ENCODE measurements around the gene TAPBPL. TPM values are rescaled to one million over a fixed set of nuclear protein-coding genes. Genes with fewer than 3 reads are reported as not detected.

Gene TAPBPL
- total and polyA plus RNA-seq, 2 of the 4 experiments (the other 2 are of a cell fraction): 3.4 to 12.1 TPM

DNA sequence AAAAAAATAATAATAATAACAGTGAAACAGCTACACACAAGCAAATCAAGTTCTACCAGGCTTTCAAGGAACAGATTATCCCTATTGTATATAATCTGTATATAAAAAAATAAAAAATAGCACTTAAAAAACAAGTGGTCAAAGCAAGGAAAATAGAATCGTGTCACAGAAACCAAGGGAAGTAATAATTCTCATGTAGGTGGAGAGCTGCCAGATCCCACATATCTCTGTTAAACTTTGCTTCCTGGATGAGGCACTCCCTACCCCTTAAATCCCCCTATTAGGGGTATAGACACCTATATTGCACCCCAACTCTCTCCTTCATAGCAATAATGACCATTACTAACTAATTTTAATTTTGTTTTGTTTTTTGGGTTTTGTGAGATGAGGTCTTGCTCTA, 11.5 kb upstream of the TAPBPL start:
- Histone ChIP-seq H4K8ac (ENCODE audit: low read depth in 2 of 2, low read length in 2 of 2) (no peak overlapping the region), H3K4me3 (ENCODE audit: insufficient read depth, low read depth, low read length) (no peak overlapping the region), H3K9me1 (ENCODE audit: insufficient read depth, low read length) (peaks cover 8% of the 10 kb centered on the region; the same call in 1 of the 2 replicates), H3K4me1 (ENCODE audit: control insufficient read depth, insufficient read depth, low read length) (peaks cover 2% of the 10 kb centered on the region; the same call in 1 of the 2 replicates), H4K20me1 (ENCODE audit: insufficient read depth, low read length) (no peaks in the 10 kb centered on the region), H4K91ac (ENCODE audit: insufficient read depth, low read depth, low read length) (no peak overlapping the region), H3K23ac (ENCODE audit: low read depth, low read length) (no peak overlapping the region), H2BK20ac (ENCODE audit: low read depth, low read length) (no peak overlapping the region), H2AFZ (replicated peaks; ENCODE audit: low read length, poor library complexity) (no peak overlapping the region), H3K4me2 (ENCODE audit: low read depth, low read length) (no peak overlapping the region), H3K56ac (ENCODE audit: extremely low read depth, insufficient read depth, low read length) (no peak overlapping the region), H3K4ac (ENCODE audit: low read depth, low read length) (no peak overlapping the region), H3K9me3 (ENCODE audit: control insufficient read depth, insufficient read depth, low read length) (no peaks in the 10 kb centered on the region), H4K5ac (ENCODE audit: low read depth, low read length) (no peak overlapping the region), H2BK120ac (ENCODE audit: low read depth, low read length) (no peak overlapping the region), H3K9ac (ENCODE audit: low read depth, low read length) (no peak overlapping the region), H3K27ac (ENCODE audit: insufficient read depth, low read length) (no peak overlapping the region), H3K14ac (replicated peaks; ENCODE audit: low read depth, low read length) (no peak overlapping the region), H3K36me3 (ENCODE audit: control insufficient read depth, insufficient read depth, low read length) (peaks cover 10% of the 10 kb centered on the region), H2BK5ac (ENCODE audit: low read depth, low read length, poor library complexity, severe bottlenecking) (no peak overlapping the region), H2AK5ac (ENCODE audit: low read depth, low read length) (no peak overlapping the region), H2AK9ac (replicated peaks; ENCODE audit: low read depth, low read length, poor library complexity) (no peak overlapping the region), H3K79me1 (ENCODE audit: low read depth in 1 of 2, low read length in 2 of 2) (no peaks in the 10 kb centered on the region), H3K18ac (ENCODE audit: low read depth, low read length) (no peak overlapping the region), H2BK15ac (ENCODE audit: low read depth, low read length) (no peak overlapping the region), H3K27me3 (ENCODE audit: control insufficient read depth, insufficient read depth, low read length) (no peaks in the 10 kb centered on the region)
- no peak for TF ChIP-seq NFE2L2 (IDR thresholded peaks at IDR 0.05; ENCODE audit: low read depth, low read length)
- no peak for TF ChIP-seq CEBPB (IDR thresholded peaks at IDR 0.05; ENCODE audit: low read depth, low read length)
- TF ChIP-seq SMC3 (IDR thresholded peaks at IDR 0.05; ENCODE audit: low read depth, low read length): no peak
- TF ChIP-seq BHLHE40 (IDR thresholded peaks at IDR 0.05; ENCODE audit: low read depth, low read length): no peak
- no peak for TF ChIP-seq MAZ (IDR thresholded peaks at IDR 0.05; ENCODE audit: borderline replicate concordance, low read depth, low read length)
- TF ChIP-seq MXI1 (IDR thresholded peaks at IDR 0.05; ENCODE audit: borderline replicate concordance, low read depth, low read length): no peak
- no peak for TF ChIP-seq RFX5 (IDR thresholded peaks at IDR 0.05; ENCODE audit: low read depth, low read length)
- TF ChIP-seq POLR2A (IDR thresholded peaks at IDR 0.05; ENCODE audit: low read depth, low read length): no peak
- TF ChIP-seq RCOR1 (IDR thresholded peaks at IDR 0.05; ENCODE audit: insufficient replicate concordance, low read length): no peak
- TF ChIP-seq, protein P1, sequence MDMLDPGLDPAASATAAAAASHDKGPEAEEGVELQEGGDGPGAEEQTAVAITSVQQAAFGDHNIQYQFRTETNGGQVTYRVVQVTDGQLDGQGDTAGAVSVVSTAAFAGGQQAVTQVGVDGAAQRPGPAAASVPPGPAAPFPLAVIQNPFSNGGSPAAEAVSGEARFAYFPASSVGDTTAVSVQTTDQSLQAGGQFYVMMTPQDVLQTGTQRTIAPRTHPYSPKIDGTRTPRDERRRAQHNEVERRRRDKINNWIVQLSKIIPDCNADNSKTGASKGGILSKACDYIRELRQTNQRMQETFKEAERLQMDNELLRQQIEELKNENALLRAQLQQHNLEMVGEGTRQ (IDR thresholded peaks at IDR 0.05; ENCODE audit: low read depth, low read length): no peak
- TF ChIP-seq FOS (IDR thresholded peaks at IDR 0.05; ENCODE audit: low read depth, low read length): no peak
- TF ChIP-seq, protein P2, sequence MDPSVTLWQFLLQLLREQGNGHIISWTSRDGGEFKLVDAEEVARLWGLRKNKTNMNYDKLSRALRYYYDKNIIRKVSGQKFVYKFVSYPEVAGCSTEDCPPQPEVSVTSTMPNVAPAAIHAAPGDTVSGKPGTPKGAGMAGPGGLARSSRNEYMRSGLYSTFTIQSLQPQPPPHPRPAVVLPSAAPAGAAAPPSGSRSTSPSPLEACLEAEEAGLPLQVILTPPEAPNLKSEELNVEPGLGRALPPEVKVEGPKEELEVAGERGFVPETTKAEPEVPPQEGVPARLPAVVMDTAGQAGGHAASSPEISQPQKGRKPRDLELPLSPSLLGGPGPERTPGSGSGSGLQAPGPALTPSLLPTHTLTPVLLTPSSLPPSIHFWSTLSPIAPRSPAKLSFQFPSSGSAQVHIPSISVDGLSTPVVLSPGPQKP (IDR thresholded peaks at IDR 0.05; ENCODE audit: borderline replicate concordance, low read depth, low read length): no peak
- dilution Hi-C loops (cut with HindIII; ENCODE audit: low sequenced_read_pairs, unreplicated experiment): no loop called here
- intact Hi-C loops (cut with micrococcal nuclease): no loop called here
- no TSS peak for BruUV-seq (replicated peaks)
- no CpG with 5 or more reads among the region's 1 CpG for WGBS, 2 experiments (ENCODE audit: extremely low coverage in 2 of 2, insufficient read length in 1 of 2)
- POLR2A ChIA-PET (ENCODE audit: unreplicated experiment): no interaction called here
- DNase-seq (no peak), ATAC-seq (ENCODE audit: low read depth) (no peak)
- CTCF ChIA-PET: no interaction called here
- in situ Hi-C loops (cut with MboI; ENCODE audit: low sequenced_read_pairs): no loop called here
